Chondrocyte (in vitro differentiated cells): Measurements from ENCODE around the gene PGAM5. TPM values are rescaled to one million over a fixed set of nuclear protein-coding genes. Genes with fewer than 3 reads are reported as not detected.

Experiments used
- DNase-seq: peaks from one replicate; pipeline ENCODE4 v3.0.0; 2021; ENCODE audit warnings: mixed read lengths, low spot score
- H3K27ac Mint-ChIP-seq: one replicate; pipeline ENCODE4 v1.8.0; 2021; ENCODE audit warnings: mild to moderate bottlenecking, moderate library complexity, mixed read lengths; ENCODE audit not compliant: unreplicated experiment
- H3K27me3 Mint-ChIP-seq: 2 replicates; pipeline ENCODE4 v1.8.0; 2021; ENCODE audit warnings: low read depth, mixed read lengths
- H3K36me3 Mint-ChIP-seq: 2 replicates; pipeline ENCODE4 v1.8.0; 2021; ENCODE audit warnings: low read depth, mixed read lengths
- H3K4me1 Mint-ChIP-seq: 2 replicates; pipeline ENCODE4 v1.8.0; 2021; ENCODE audit warnings: low read depth, mild to moderate bottlenecking, mixed read lengths
- H3K4me3 Mint-ChIP-seq: one replicate; pipeline ENCODE4 v1.8.0; 2021; ENCODE audit warnings: mild to moderate bottlenecking, moderate library complexity, mixed read lengths; ENCODE audit not compliant: unreplicated experiment
- H3K9me3 Mint-ChIP-seq: 2 replicates; pipeline ENCODE4 v1.8.0; 2021; ENCODE audit warnings: low read depth, mixed read lengths
- CTCF ChIP-seq: fragments of 200-600 bp; sonication (generic); IDR thresholded peaks from 2 replicates; pipeline ENCODE4 v1.5.0; 2021; ENCODE audit warnings: antibody characterized with exemption, mild to moderate bottlenecking, moderate library complexity
- total RNA-seq: library from RNA; stranded (reverse); gene quantifications from 3 replicates; pipeline ENCODE4 v1.2.1, GENCODE V29; 2021

PGAM5 gene
- total RNA-seq, 1 donor from 2014 or later, result 18.8 TPM

GRCh38 chr12:132717531-132718387 is 7.1 kb downstream of the PGAM5 start:
- DNase-seq, result peak; percentile 92
- no peak overlapping the region for H3K4me3 Mint-ChIP-seq
- no peaks in the 10 kb centered on the region for H3K4me1 Mint-ChIP-seq
- H3K27me3 Mint-ChIP-seq, result no peaks in the 10 kb centered on the region
- H3K9me3 Mint-ChIP-seq, result no peaks in the 10 kb centered on the region
- H3K27ac Mint-ChIP-seq, result peak overlapping the region; percentile 41
- peaks cover 10% of the 10 kb centered on the region for H3K36me3 Mint-ChIP-seq
- TF ChIP-seq CTCF, result no peak

GRCh38 chr12:132718644-132719043 is 8.0 kb downstream of the PGAM5 start:
- TF ChIP-seq CTCF, result no peak
- Mint-ChIP-seq H3K36me3 (peaks cover 17% of the 10 kb centered on the region), H3K4me3 (no peak overlapping the region), H3K9me3 (no peaks in the 10 kb centered on the region), H3K27ac (peak overlapping the region; percentile 41), H3K27me3 (no peaks in the 10 kb centered on the region), H3K4me1 (no peaks in the 10 kb centered on the region)
- no peak for DNase-seq

- Mint-ChIP-seq H3K27ac (peak overlapping the region; percentile 41), H3K36me3 (peaks cover 21% of the 10 kb centered on the region)
These were observed 8.7 kb downstream of the PGAM5 start for GRCh38 chr12:132719141-132719953.

GRCh38 chr12:132719954-132720324 is 9.3 kb downstream of the PGAM5 start:
- peaks cover 23% of the 10 kb centered on the region for H3K36me3 Mint-ChIP-seq
- H3K27me3 Mint-ChIP-seq, result no peaks in the 10 kb centered on the region
- no peak for DNase-seq
- H3K9me3 Mint-ChIP-seq, result no peaks in the 10 kb centered on the region
- no peak overlapping the region for H3K27ac Mint-ChIP-seq
- TF ChIP-seq CTCF, result no peak
- H3K4me1 Mint-ChIP-seq, result no peaks in the 10 kb centered on the region
- no peak overlapping the region for H3K4me3 Mint-ChIP-seq

More at GRCh38 chr12:132719141-132719953, 8.7 kb downstream of the PGAM5 start:
- Mint-ChIP-seq H3K27me3 (no peaks in the 10 kb centered on the region), H3K9me3 (no peaks in the 10 kb centered on the region), H3K4me1 (no peaks in the 10 kb centered on the region), H3K4me3 (no peak overlapping the region)
- no peak for DNase-seq
- no peak for TF ChIP-seq CTCF

- Mint-ChIP-seq H3K27ac (peak overlapping the region; percentile 11), H3K4me3 (no peak overlapping the region), H3K9me3 (no peaks in the 10 kb centered on the region), H3K27me3 (no peaks in the 10 kb centered on the region), H3K4me1 (no peaks in the 10 kb centered on the region), H3K36me3 (peaks cover 28% of the 10 kb centered on the region)
- TF ChIP-seq CTCF, result no peak
- DNase-seq, result no peak
These were observed 10.1 kb downstream of the PGAM5 start for GRCh38 chr12:132720606-132721345.
